HL-60 (cell line): Measurements from ENCODE around the gene ZBTB46.

ENCODE experiments used
- DNase-seq, 2 experiments: peaks; one replicate each; pipeline ENCODE4 v3.0.0-alpha.2; 2010 to 2020; ENCODE audit warnings: low read depth in 1 of 2, low spot score in 1 of 2
- H3K27ac ChIP-seq: fragments of 250-450 bp; sonication (Bioruptor Pico); replicated peaks from 2 replicates; pipeline ENCODE4 v1.5.1; 2020; ENCODE audit warnings: mild to moderate bottlenecking, moderate library complexity
- H3K27me3 ChIP-seq: fragments of 250-450 bp; sonication (Bioruptor Pico); 2 replicates; pipeline ENCODE4 v1.5.1; 2021; ENCODE audit warnings: mild to moderate bottlenecking, moderate library complexity; ENCODE audit not compliant: insufficient read depth, poor library complexity, severe bottlenecking
- H3K4me3 ChIP-seq: replicated peaks from 2 replicates; pipeline ENCODE4 v1.5.1; 2011; ENCODE audit warnings: mild to moderate bottlenecking, control low read depth, low read length; ENCODE audit not compliant: insufficient read depth
- GABPA ChIP-seq: IDR thresholded peaks from 2 replicates; pipeline ENCODE4 v1.6.1; 2012; ENCODE audit warnings: low read depth
- POLR2AphosphoS5 ChIP-seq: IDR thresholded peaks from 2 replicates; pipeline ENCODE4 v1.6.1; 2012; ENCODE audit warnings: low read depth
- REST ChIP-seq: IDR thresholded peaks from 2 replicates; pipeline ENCODE4 v1.6.1; 2012; ENCODE audit warnings: low read depth; ENCODE audit not compliant: insufficient replicate concordance
- SPI1 ChIP-seq: IDR thresholded peaks from 2 replicates; pipeline ENCODE4 v1.6.1; 2012; ENCODE audit warnings: low read depth, mild to moderate bottlenecking, borderline replicate concordance
- TF ChIP-seq, protein P1 (sequence below): IDR thresholded peaks from one replicate; pipeline ENCODE4 v1.5.1; 2011; ENCODE audit warnings: low read length, control low read depth, inconsistent platforms; ENCODE audit not compliant: insufficient read depth

Gene ZBTB46

DNA sequence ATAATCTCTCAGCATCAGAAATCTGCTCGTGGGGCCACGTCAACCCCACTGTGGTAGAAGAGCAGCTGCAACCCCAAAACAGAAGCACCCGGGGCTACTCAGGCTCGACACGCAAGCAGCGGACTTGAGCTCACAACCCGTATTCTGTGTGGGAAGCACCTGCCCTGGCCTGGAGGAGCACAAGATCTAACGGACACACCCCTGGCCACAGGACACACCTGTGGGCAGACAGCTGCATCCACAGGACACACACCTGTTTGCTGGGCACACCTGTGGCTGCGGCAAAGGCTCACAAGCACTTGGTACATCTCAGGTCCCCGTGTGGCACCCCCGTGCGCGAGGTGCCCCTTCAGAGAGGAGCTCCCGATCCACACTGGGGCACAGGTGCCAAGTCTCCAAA lies 36.5 kb downstream of the ZBTB46 start:
- Histone ChIP-seq H3K27ac (no peak overlapping the region), H3K27me3 (peaks cover 14% of the 10 kb centered on the region), H3K4me3 (no peak overlapping the region)
- TF ChIP-seq GABPA = no peak
- DNase-seq = no peak

- Histone ChIP-seq H3K4me3 (no peak overlapping the region), H3K27me3 (peaks cover 14% of the 10 kb centered on the region), H3K27ac (no peak overlapping the region)
- TF ChIP-seq GABPA = no peak
- no peak for TF ChIP-seq SPI1
- TF ChIP-seq, protein P1, sequence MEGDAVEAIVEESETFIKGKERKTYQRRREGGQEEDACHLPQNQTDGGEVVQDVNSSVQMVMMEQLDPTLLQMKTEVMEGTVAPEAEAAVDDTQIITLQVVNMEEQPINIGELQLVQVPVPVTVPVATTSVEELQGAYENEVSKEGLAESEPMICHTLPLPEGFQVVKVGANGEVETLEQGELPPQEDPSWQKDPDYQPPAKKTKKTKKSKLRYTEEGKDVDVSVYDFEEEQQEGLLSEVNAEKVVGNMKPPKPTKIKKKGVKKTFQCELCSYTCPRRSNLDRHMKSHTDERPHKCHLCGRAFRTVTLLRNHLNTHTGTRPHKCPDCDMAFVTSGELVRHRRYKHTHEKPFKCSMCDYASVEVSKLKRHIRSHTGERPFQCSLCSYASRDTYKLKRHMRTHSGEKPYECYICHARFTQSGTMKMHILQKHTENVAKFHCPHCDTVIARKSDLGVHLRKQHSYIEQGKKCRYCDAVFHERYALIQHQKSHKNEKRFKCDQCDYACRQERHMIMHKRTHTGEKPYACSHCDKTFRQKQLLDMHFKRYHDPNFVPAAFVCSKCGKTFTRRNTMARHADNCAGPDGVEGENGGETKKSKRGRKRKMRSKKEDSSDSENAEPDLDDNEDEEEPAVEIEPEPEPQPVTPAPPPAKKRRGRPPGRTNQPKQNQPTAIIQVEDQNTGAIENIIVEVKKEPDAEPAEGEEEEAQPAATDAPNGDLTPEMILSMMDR = no peak
- no peak for TF ChIP-seq REST
- no peak for TF ChIP-seq POLR2AphosphoS5
- DNase-seq = no peak
Observed at GRCh38 chr20:63792866-63793265, 38.2 kb downstream of the ZBTB46 start.

DNA sequence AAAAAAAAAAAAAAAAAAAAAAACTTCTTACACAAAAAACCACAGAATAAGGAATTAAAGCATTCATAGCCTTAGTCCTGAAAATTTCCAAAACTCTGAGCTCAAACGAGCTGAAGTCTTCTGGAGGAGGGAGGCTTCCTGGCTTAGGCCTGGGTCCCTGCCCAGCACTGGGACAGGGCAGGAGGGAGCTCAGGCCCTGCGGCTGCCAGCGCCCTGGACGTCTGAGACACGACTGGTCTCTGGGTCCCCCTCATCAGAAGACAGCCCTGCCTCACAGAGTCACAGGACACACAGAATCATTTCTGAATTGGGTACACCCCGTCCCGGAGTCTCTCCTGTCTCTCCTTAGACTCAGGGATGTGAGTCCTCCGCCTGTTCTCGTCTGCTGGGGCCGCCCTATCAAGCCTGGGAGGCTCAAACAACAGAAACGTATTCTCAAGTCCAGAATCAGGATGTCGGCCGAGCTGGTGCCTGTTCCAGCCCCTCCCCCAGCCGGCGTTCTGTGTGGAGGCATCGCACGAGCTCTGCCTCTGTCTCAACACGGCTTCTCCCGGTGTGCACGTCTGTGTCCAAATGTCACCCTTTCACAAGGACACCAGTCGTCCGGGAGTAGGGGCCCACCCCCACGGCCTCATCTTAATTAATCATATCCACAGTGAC lies 39.4 kb downstream of the ZBTB46 start:
- H3K27ac ChIP-seq = no peak overlapping the region
- no peak for DNase-seq
- TF ChIP-seq REST (no peak), GABPA (no peak), POLR2AphosphoS5 (no peak), SPI1 (no peak)
- TF ChIP-seq, protein P1 = no peak
- H3K27me3 ChIP-seq = peaks cover 14% of the 10 kb centered on the region
- H3K4me3 ChIP-seq = no peak overlapping the region

- no peak for DNase-seq
- Histone ChIP-seq H3K4me3 (no peak overlapping the region), H3K27me3 (peaks cover 14% of the 10 kb centered on the region), H3K27ac (no peak overlapping the region)
- no peak for TF ChIP-seq POLR2AphosphoS5
Observed at GRCh38 chr20:63790572-63791168, 40.4 kb downstream of the ZBTB46 start.
